Stimulated activated CD4-positive, alpha-beta T cell treated with anti-CD3 and anti-CD28 coated beads, Interleukin-4, amount 100 ng/mL, for 1 hour (primary cell): ENCODE data around the gene CCNB1IP1.
A peak's percentile ranks its signal among the peaks of the same experiment; 100 is the strongest.
"Not testable (repeated sequence)": the region's sequence is repeated elsewhere in the genome, so short reads cannot be mapped to it uniquely, and the experiment has no call there.

Experiments used
- DNase-seq: peaks from one replicate; pipeline ENCODE4 v3.0.0-alpha.2; 2020

Gene CCNB1IP1, protein sequence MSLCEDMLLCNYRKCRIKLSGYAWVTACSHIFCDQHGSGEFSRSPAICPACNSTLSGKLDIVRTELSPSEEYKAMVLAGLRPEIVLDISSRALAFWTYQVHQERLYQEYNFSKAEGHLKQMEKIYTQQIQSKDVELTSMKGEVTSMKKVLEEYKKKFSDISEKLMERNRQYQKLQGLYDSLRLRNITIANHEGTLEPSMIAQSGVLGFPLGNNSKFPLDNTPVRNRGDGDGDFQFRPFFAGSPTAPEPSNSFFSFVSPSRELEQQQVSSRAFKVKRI

DNA sequence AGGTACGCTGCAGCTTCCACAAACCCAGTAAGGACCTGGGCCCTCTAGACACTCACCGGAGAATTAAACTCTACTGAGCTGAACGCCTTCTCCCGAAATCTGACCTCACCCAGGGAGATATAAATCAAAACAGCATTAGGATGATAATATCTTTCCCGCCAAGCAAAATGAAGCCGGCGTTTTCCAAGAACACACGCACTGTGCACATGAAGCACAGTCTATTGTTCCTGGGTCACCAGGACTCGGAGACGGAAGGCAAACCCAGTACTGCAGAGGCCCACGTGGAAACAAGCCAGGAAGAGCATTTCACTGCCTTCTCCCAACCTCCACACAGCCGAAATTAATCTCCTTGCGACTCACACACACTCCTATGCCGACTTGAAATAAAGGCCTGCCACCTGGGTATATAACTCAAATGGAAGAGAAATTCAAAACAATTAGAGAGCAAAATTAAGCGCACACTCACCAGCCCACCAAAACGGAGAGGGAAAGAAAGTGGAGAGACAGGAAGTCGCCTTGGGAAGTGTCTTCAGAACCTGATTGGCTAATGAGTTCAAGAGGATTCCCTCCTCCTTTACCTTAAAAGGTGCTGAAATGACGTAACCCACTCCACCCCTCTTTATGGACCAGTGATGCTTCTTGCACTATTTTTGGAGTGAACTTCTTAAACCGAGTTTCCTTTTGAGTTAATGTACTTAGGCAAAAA is at the start of gene CCNB1IP1:
Gene CCNB1IP1, minus strand, starts transcription at position 492 of the 706 bp plus-strand sequence. CDS start 16,756 bp downstream, outside the sequence.
- no peak for DNase-seq

DNA sequence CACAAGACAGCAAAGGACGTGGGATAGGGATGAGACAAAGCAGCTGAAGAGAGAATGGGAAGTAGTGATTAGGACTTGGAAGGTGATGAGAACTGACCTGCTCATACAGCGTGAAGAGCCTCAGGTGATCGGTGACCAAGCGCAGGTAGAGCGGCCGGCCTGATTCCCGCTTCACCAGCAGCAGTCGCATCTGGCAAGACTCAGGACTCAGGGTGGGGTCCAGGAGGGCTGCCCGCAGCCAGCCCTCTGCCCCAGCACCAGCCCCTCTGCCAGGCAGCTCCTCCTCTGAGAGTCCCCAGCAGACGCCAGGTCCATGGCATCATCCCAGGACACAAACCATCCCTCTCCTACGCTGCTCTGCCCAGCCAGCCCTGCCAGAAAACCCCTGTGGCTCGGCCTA is 49.4 kb upstream of the CCNB1IP1 start:
- no peak for DNase-seq

DNA sequence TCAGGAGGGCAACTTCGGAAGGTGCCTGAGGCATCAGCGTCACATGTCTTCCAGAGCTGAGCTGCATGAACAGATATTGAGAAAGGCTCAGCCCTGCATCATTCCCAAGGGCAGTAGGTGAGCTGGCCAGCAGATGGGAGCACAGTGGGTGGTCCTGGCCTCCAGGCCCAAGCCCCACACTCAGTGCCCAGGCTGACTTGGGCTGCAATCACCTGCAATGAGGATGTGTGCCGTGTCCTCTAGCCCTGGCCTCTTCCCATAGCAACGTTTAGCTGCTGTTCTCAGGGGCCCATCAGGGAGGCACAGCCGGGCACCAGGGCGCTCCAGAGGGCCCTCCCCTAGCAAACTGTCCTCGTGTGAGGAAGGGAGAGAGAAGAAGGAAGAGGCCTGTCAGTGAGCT is 48.3 kb upstream of the CCNB1IP1 start:
- no peak for DNase-seq

DNA sequence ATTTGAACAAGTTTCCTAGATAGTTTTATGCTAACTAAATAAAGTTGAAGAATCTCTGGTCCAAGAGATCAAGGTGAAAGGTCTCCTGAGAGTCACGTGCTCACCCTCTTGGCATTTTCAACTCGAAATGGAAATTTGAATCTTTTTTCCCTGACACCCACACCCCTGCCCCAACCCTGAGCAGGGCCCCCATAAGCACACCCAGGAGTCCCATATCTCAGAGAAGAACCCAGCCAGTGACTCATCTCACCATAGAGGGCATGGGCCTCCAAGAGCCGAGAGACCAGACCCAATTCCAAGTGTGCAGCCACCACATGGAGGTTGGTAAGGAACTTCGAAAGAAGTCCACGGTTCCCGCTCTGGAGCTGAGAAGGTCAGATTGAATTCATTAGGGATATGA is 47.6 kb upstream of the CCNB1IP1 start:
- no peak for DNase-seq

DNA sequence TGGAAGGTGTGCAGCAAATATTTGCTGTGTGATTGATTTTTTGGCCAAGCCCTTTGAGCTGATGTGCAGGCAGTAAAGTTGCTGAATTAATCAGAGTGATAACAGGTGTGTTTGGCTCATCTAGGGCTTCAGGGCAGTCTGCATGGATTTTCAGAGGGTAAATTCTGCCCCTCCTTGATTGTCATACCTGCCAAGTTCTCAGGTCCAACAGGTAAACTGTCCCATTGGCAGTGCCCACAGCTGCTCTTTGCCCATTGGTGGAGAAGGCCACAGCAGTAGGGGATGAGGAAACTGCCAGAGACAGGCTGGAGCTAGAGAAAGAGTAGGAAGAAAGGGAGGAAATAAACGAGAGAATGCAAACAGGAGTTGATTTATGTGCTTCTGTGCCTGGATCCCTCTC is 46.7 kb upstream of the CCNB1IP1 start:
- no peak for DNase-seq

DNA sequence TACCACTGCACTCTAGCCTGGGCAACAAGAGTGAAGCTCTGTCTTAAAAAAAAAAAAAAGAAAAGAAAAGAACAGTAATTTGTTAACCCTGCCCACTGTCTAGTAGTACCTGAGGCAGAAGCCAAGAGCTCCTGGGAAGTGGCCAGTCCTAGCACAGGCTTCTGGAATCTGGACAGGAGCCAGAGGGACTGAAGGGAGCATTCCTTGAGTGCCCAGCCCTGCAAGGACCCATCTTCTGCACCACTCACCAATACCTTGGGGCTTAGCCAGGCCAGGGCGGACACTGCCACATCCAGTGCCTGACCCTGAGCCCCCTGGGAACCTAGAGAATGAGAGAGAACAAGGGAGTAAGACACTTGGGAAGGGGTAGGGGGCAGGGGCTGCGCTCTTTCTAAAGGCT is 44.1 kb upstream of the CCNB1IP1 start:
- no peak for DNase-seq

DNA sequence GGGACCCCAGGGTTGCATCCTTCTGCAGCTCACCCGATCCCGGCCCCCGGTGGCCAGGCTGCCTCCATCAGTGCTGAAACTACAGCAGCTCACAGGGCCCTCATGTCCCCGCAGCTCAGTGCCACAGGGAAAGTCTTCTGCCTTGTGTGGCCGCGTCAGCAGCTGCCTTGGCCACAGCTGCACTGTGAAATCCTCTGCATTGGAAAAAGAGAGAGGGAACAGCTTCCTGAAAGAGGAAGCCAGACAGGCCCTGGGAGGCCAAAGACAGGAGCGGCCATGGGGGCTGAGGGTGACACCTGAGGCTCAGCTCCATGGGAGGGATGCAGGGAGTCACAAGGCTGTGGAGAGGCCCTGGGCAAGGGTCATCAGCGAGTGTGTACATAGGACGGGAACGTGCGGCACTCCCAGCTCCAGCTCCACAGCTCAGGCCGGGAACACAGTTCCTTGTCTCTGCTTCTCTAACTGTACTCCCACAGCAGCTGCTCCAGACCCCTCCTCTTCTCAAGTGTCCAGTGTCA is 43.1 kb upstream of the CCNB1IP1 start:
- DNase-seq = no peak

DNA sequence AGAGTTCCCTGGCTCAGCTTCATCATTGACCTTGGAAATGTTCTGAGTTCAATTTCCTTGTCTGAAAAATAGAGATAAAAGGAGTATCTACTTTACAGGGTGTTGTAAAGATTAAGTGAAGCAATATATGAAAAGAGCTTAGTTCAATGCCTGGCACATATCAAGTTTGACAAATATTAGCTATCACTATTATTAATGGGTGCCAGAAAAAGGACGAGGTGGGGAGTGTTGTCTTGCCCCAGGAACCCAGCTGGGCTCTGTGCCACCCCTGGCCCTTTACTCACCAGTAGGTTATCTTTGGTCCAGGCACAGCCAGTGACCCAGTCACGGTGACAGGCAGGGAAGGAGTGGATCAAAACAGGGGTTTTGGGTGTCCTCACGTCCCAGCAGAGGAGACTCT is 42.4 kb upstream of the CCNB1IP1 start:
- DNase-seq = no peak

DNA sequence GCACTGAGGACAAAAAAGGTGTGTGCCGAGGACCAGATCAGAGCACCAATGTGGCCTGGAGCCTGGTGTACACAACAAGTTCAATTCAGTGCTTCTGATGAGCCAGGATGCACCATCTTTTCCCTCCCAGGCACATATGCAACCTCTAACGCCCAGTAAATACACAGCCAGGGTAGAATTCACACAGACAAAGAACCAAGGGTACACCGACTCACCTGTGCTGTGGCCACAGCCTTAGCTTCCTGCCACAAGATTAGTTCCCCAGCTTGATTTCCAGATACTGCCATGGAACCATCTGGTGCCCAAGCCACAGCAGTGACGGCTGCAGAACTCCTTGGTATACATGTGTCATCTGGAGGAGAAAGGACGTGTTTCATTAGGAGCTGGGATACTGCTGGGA is 39.7 kb upstream of the CCNB1IP1 start:
- no peak for DNase-seq

DNA sequence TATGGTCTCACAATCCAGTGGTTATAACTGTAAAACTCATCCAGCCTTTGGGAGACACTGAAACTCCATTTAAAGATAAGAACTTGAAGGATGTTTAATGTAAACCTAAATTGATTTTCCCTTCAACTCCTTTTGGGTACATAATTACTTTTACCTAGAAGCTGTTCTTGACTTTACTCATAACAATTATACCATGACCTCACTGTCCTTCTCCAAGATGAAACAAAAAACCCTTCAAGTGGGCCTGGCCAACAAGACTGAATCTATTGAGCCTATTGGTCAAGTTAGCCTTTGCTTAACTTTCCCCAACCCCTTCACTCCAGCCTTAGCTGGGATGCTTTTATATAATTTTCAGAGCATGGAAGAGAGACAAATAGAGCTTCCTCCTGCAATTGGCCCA is 32.8 kb upstream of the CCNB1IP1 start:
- no peak for DNase-seq

DNA sequence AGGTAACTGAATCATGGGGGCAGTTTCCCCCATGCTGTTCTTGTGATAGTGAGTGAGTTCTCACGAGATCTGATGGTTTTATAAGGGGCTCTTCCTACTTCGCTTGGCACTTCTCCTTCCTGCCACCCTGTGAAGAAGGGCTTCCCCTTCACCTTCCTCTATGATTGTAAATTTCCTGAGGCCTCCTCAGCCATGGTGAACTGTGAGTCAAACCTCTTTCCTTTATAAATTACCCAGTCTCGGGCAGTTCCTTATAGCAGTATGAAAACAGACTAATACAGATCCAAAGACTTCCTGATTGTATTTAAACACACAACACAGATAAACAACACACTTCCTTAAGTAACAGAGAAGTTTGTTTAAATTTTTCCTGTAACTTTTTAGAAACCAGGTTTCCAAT is 25.4 kb upstream of the CCNB1IP1 start:
- DNase-seq = not testable (repeated sequence)

DNA sequence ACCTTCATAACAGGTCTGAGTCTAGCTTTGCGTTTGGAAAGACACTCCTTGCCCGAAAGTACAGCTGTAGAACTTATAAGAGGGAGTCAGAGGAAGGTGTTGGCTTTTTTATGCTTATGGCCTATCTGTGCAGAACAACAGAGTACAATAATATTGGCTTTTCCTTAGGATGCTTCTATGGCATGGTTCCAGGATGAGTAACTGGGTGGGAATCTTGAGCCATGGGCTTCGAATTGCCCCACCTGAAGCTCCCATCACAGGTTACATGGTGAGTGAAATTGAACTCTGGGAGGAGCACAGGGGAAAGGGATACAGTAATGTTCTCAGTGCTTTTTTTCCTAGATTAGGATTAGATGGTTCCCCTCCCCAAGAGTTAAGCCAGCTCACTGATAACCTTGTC is 23.3 kb upstream of the CCNB1IP1 start:
- DNase-seq = no peak

DNA sequence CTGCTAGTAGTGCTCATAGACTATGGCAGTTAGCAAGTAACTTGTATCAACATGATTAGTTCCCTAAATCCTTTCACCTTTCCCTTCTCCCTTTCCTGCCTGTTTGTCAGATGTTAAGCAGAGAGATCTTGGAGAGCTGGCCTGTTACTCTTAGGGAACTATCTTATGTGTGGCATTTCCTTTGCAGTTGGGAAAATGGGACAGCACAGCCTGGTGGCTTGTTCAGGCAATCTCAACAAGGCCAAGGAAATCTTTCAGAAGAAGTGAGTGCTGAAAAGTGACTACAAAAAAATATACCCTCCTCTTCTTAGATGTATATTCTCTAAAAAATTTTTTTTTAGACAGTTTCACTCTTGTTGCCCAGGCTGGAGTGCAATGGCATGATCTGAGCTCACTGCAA is 17.8 kb upstream of the CCNB1IP1 start:
- DNase-seq = no peak

DNA sequence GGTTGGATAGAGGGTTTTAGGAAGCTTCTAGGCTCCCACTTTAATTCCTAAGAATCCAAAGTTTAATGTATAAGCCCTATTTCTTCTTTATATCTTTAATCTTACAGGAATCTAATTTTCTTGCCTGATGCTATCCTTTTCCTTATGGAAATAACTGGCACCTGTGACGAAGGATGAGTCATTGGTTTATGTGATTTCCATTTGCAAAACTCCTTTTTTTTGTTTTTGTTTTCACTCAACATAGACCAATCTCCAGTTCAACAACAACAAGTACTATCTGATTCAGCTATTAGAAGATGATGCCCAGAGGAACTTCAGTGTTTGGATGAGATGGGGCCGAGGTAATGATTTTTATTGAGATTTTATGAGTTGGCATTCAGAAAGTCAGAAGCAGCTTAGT is 17.2 kb upstream of the CCNB1IP1 start:
- no peak for DNase-seq

DNA sequence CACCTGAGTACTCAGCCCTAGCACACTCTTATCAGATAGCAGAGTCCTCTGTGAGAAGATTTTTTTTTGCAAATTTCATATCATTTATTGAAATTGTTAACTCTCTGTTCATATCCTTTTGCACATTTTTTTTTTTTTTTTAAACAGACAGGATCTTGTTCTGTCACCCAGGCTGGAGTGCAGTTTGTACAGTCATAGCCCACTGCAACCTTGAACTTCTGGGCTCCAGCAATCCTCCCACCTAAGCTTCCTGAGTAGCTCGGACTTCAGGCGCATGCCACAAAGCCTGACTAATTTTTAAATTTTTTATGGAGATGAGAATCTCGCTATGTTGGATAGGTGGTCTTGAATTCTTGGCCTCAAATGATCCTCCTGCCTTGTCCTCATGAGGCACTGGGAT is 14.7 kb upstream of the CCNB1IP1 start:
- no peak for DNase-seq

DNA sequence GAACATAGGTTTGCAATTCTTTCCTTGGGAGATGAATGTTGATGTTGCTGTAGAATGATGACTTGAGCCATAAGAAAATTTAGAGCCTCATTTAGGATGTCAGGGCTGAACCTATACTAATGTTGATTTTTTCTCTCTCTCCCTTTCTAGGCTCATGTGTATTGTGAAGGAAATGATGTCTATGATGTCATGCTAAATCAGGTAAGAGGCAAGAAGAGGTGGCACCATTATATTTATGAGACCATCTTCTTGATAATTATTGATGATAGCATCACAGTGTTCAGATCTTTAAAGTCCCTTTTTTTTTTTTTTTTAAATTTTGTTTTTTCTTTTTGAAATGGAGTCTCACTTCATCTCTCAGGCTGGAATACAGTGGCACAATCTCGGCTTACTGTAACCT is 13.6 kb upstream of the CCNB1IP1 start:
- no peak for DNase-seq

DNA sequence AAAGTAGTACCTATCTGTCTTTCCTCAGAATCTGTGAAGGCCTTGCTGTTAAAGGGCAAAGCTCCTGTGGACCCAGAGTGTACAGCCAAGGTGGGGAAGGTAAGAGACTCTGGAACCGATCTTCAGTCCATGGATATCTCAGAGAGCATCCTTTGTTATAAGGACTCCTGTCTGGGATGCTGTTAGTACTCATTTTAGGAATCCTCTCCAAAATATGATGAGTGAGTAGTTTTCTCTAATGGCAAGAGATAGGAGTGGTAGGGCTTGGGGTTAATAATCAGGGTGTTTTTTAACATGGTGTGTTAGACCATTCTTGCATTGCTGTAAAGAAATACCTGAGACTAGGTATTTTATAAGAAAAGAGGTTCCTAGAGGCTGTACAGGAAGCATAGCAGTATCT is 12.3 kb upstream of the CCNB1IP1 start:
- no peak for DNase-seq

DNA sequence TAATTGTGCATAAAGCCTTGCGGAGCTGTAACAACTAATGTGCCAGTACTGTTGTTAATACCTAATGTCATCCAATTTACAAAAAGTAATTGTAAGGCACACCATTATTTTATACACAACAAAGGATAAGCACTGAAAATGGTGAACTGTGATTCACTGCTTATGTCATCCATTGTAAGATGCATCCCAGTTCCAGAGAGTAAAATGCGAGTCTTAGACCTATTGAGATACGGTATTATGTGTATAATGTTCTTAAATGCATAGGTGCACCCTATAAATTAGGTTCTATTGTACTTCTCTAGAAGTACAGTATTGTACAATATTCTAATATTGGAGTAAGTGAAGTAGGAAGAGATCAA is 10.8 kb upstream of the CCNB1IP1 start:
- no peak for DNase-seq

DNA sequence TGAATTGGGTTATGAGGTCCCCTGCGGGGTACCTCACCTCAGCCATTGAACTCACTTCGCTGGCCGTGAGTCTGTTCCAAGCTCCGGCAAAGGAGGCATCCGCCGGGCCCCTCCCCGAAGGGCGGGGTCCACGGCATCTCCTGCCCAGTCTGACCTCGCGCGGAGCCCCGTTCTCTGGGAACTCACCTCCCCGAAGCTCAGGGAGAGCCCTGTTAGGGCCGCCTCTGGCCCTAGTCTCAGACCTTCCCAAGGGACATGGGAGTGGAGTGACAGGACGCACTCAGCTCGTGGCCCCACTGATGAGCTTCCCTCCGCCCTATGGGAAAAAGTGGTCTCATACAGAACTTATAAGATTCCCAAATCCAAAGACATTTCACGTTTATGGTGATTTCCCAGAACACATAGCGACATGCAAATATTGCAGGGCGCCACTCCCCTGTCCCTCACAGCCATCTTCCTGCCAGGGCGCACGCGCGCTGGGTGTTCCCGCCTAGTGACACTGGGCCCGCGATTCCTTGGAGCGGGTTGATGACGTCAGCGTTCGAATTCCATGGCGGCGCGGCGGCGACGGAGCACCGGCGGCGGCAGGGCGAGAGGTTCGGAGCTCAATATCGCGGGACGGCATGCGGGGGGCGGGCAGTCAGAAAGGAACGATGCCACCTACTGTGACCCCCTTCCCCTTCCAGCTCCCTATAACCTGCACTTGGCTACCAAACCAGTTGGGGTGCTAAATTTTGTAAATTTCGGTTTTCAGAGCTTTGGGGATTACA is 10.2 kb upstream of the CCNB1IP1 start, which contains the start of gene PARP2:
Gene PARP2, plus strand, starts transcription at position 544 of the 770 bp plus-strand sequence. Its CDS starts 7 bp downstream, at position 551.
- peak; percentile 89 for DNase-seq

DNA sequence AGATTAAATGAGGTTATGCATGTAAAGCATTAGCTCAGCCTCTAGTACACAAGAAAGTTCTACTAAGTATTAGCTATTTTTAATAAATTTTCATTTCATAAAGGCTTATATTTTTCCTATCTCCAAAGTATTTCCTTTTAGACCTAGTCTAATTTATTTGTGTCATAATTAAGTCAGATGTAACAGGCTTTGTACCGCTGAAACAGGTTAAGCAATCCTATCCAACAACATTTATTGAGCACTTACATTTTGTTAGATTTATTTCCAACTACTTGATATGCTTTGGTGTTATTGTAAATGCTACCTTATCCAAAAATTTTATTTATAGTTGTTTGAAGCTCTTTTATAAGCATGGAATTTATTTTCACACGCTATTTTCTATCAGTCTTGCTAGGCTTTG is 8.6 kb upstream of the CCNB1IP1 start:
- DNase-seq = no peak

DNA sequence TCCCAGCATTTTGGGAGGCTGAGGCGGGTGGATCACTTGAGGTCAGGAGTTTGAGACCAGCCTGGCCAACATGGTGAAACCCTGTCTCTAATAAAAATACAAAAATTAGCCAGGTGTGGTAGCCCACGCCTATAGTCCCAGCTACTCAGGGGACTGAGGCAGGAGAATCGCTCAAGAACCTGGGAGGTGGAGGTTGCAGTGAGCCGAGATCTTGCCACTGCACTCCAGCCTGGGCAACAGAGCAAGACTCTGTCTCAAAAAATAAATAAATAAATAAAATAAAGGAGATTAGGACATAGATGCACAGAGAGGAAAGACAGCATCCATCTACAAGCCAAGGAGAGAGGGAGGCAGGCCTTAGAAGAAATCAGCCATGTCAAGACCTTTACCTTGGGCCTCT is 8.0 kb upstream of the CCNB1IP1 start:
- not testable (repeated sequence) for DNase-seq

DNA sequence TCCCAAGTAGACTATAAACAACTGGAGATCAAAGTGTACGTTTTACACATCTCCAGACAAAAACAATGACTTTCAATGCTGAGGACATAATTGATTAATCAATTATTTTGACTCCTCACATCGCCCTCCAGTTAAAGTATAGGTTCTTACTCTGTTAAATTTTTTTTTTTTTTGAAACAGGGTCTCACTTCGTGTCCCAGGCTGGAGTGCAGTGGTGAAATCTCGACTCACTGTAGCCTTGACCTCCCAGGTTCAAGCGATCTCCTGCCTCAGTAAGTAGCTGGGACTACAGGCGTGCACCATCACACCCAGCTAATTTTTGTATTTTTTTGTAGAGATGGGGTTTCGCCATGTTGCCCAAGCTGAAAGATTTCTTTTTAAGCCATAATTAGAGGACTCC is 938 bp upstream of the CCNB1IP1 start:
- DNase-seq = no peak

DNA sequence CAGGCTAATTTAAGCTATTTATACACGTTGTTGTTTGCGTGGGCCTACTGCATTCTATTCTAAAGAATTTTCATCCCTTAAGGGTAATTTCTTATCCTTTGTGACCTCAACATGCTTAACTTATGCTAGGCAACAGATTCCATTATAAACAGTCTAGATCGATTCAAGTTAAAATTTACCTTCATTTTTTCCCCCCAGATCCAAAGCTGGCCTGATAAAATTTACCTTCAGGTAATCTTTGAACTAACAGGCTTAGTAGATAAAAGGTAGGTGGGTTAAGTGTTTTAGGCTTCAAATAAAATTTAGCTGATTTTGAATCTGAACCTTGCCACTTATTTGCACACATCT is 389 bp upstream of the CCNB1IP1 start:
- no peak for DNase-seq

DNA sequence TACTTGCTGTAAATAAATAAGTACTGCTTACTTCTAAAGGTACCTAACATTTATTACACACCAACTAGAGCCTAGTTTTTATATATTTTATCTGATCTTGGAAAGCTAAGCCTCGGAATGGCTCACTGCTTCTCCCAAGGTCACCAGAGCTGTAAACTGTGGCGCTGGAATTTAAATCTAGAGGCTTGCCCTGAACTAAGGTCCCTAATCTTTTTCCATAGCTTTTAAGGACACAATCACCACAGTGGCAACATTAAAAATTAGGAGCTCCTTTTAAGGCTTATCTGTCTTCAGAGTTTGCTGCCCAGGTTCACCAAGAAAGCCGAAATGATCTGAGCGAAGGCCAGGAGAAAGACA is 670 bp downstream of the CCNB1IP1 start:
- no peak for DNase-seq
